PFSK-1 (cell line): ENCODE results near the gene SASH1.

ENCODE experiments used
- FOXP2 ChIP-seq: optimal IDR thresholded peaks from 2 replicates; pipeline ENCODE3; 2011; ENCODE audit warnings: borderline replicate concordance, control low read depth, inconsistent platforms; ENCODE audit not compliant: insufficient read depth; ENCODE audit errors: extremely low read length, extremely low read depth
- POLR2AphosphoS5 ChIP-seq: IDR thresholded peaks from 2 replicates; pipeline ENCODE4 v1.6.1; 2012; ENCODE audit warnings: low read depth, mild to moderate bottlenecking, control low read depth, low read length, moderate library complexity
- REST ChIP-seq, 2 experiments: IDR thresholded peaks; 2 replicates each; pipeline versions ENCODE4 v1.6.1 to v1.8.0; 2011 to 2012; ENCODE audit warnings: low read depth in 2 of 2, low read length in 2 of 2, control low read depth in 1 of 2, inconsistent platforms in 1 of 2, mild to moderate bottlenecking in 1 of 2, moderate library complexity in 1 of 2; ENCODE audit not compliant: insufficient read depth in 1 of 2
- SIN3A ChIP-seq: IDR thresholded peaks from 2 replicates; pipeline ENCODE4 v1.6.1; 2012; ENCODE audit warnings: mild to moderate bottlenecking, low read length, moderate library complexity, borderline replicate concordance; ENCODE audit not compliant: insufficient read depth
- TAF1 ChIP-seq: IDR thresholded peaks from 2 replicates; pipeline ENCODE4 v1.6.1; 2012; ENCODE audit warnings: low read length, control low read depth, borderline replicate concordance; ENCODE audit not compliant: insufficient read depth

Gene SASH1

GRCh38 chr6:148404456-148405054 is 61.9 kb downstream of the SASH1 start:
- TF ChIP-seq POLR2AphosphoS5 (no peak), TAF1 (no peak), FOXP2 (no peak)

- TF ChIP-seq SIN3A: no peak
- TF ChIP-seq TAF1: no peak
- TF ChIP-seq POLR2AphosphoS5: no peak
- TF ChIP-seq REST (IDR thresholded peaks at IDR 0.05; ENCODE audit: insufficient read depth in 1 of 2, low read depth in 2 of 2, low read length in 2 of 2): no peak
- no peak for TF ChIP-seq FOXP2
Observed at GRCh38 chr6:148405894-148406293, 63.3 kb downstream of the SASH1 start.

- TF ChIP-seq TAF1: no peak
Observed at GRCh38 chr6:148406579-148407371, 64.1 kb downstream of the SASH1 start.

- no peak for TF ChIP-seq POLR2AphosphoS5
- no peak for TF ChIP-seq TAF1
- no peak for TF ChIP-seq FOXP2
- TF ChIP-seq SIN3A: no peak
- TF ChIP-seq REST (IDR thresholded peaks at IDR 0.05; ENCODE audit: insufficient read depth in 1 of 2, low read depth in 2 of 2, low read length in 2 of 2): no peak
Observed at GRCh38 chr6:148407372-148407771, 64.7 kb downstream of the SASH1 start.

- TF ChIP-seq REST (IDR thresholded peaks at IDR 0.05; ENCODE audit: insufficient read depth in 1 of 2, low read depth in 2 of 2, low read length in 2 of 2) (no peak), TAF1 (no peak), SIN3A (no peak), FOXP2 (no peak), POLR2AphosphoS5 (no peak)
Observed at GRCh38 chr6:148413321-148414091, 70.9 kb downstream of the SASH1 start.

- TF ChIP-seq TAF1: no peak
- no peak for TF ChIP-seq REST (IDR thresholded peaks at IDR 0.05; ENCODE audit: insufficient read depth in 1 of 2, low read depth in 2 of 2, low read length in 2 of 2)
- TF ChIP-seq FOXP2: no peak
- TF ChIP-seq SIN3A: no peak
- TF ChIP-seq POLR2AphosphoS5: no peak
Observed at GRCh38 chr6:148414092-148414489, 71.5 kb downstream of the SASH1 start.
